ENCODE data around the gene TAL1. TPM values are rescaled to one million over a fixed set of nuclear protein-coding genes. Genes with fewer than 3 reads are reported as not detected.

The TAL1 gene
- total and polyA plus RNA-seq, 2 of the 13 experiments (the other 11 are each of a cell fraction or from before 2014, with no cell fraction given) = 0.05 TPM; not detected in 1

GRCh38 chr1:47192458-47193384, 39.3 kb downstream of the TAL1 start (continued):
- TF ChIP-seq TOE1 (CRISPR knock-in tag; IDR thresholded peaks at IDR 0.05) = peak; percentile 33; the same call in 1 of the 2 replicates
- TF ChIP-seq IRF1 (CRISPR knock-in tag; IDR thresholded peaks at IDR 0.05; ENCODE audit: low read depth) = 0 out of 2 replicates have a peak, but pooled peaks have one; percentile 55
- TF ChIP-seq XBP1 (CRISPR knock-in tag; IDR thresholded peaks at IDR 0.05) = peak; percentile 9; the same call in 1 of the 2 replicates
- TF ChIP-seq ZSCAN31 (CRISPR knock-in tag; IDR thresholded peaks at IDR 0.05; ENCODE audit: low read depth) = peak; percentile 71; the same call in 1 of the 2 replicates
- peak; percentile 43; the same call in 1 of the 2 replicates for TF ChIP-seq MIER3 (CRISPR knock-in tag; IDR thresholded peaks at IDR 0.05; ENCODE audit: borderline replicate concordance)
- no peak for TF ChIP-seq CERS6 (CRISPR knock-in tag; IDR thresholded peaks at IDR 0.05)
- TF ChIP-seq ZBTB1 (CRISPR knock-in tag; IDR thresholded peaks at IDR 0.05; ENCODE audit: borderline replicate concordance) = no peak
- no peak for TF ChIP-seq ZNF282 (IDR thresholded peaks at IDR 0.05; ENCODE audit: partially characterized antibody)
- peak; percentile 91 for TF ChIP-seq TFAP4 (IDR thresholded peaks at IDR 0.05; ENCODE audit: borderline replicate concordance, low read depth)
- TF ChIP-seq PHF8 (CRISPR knock-in tag; IDR thresholded peaks at IDR 0.05) = peak; percentile 40; the same call in 1 of the 2 replicates
- no peak; the same call in 1 of the 2 replicates for TF ChIP-seq HES4 (CRISPR knock-in tag; IDR thresholded peaks at IDR 0.05; ENCODE audit: borderline replicate concordance)
- peak; percentile 53; the same call in 1 of the 2 replicates for TF ChIP-seq SP5 (CRISPR knock-in tag; IDR thresholded peaks at IDR 0.05; ENCODE audit: borderline replicate concordance, low read depth)
- no peak for TF ChIP-seq AGO2 (optimal IDR thresholded peaks at IDR 0.05; ENCODE audit: low read depth, low read length)
- TF ChIP-seq DRAP1 (CRISPR knock-in tag; IDR thresholded peaks at IDR 0.05) = peak; percentile 48; the same call in 1 of the 2 replicates
- no peak; the same call in 1 of the 2 replicates for TF ChIP-seq SALL2 (CRISPR knock-in tag; IDR thresholded peaks at IDR 0.05)
- no peak for TF ChIP-seq SOX13 (IDR thresholded peaks at IDR 0.05)
- peak in 1 of 2 experiments; percentile 56; a peak in 1 of 4 replicates for TF ChIP-seq SOX13 (CRISPR knock-in tag; conservative IDR thresholded peaks at IDR 0.05 in 1 of 2, IDR thresholded peaks at IDR 0.05 in 1 of 2)
- TF ChIP-seq ZNF530 (CRISPR knock-in tag; IDR thresholded peaks at IDR 0.05; ENCODE audit: low read depth) = no peak
- TF ChIP-seq IKZF4 (CRISPR knock-in tag; IDR thresholded peaks at IDR 0.05; ENCODE audit: borderline replicate concordance, low read depth, not compliant biosample characterization) = no peak
- no peak for TF ChIP-seq CREB3 (CRISPR knock-in tag; IDR thresholded peaks at IDR 0.05)
- no peak for TF ChIP-seq FOSL1 (CRISPR knock-in tag; IDR thresholded peaks at IDR 0.05; ENCODE audit: borderline replicate concordance)
- no peak for TF ChIP-seq ZNF709 (CRISPR knock-in tag; IDR thresholded peaks at IDR 0.05)
- no peak for TF ChIP-seq KLF9 (CRISPR knock-in tag; IDR thresholded peaks at IDR 0.05; ENCODE audit: low read depth)
- TF ChIP-seq ZNF367 (CRISPR knock-in tag; IDR thresholded peaks at IDR 0.05; ENCODE audit: borderline replicate concordance) = no peak
- TF ChIP-seq NCOA2 (CRISPR knock-in tag; IDR thresholded peaks at IDR 0.05) = peak; percentile 71
- TF ChIP-seq ZNF264 (CRISPR knock-in tag; IDR thresholded peaks at IDR 0.05) = peak; percentile 56; the same call in 1 of the 2 replicates
